NCI-H146 treated with DMSO at 0.1 percent for 48 hours (cell line): ENCODE measurements around the gene NSD1.

Experiments
- DNase-seq: peaks from one replicate; lab custom pipeline; 2025; ENCODE audit not compliant: unreplicated experiment; lab: John Stamatoyannopoulos, UW

The NSD1 gene

GRCh38 chr5:177096162-177097015 lies 37.2 kb upstream of the NSD1 start:
- no peak for DNase-seq

GRCh38 chr5:177097016-177097985 lies 36.3 kb upstream of the NSD1 start:
- DNase-seq = no peak

DNA sequence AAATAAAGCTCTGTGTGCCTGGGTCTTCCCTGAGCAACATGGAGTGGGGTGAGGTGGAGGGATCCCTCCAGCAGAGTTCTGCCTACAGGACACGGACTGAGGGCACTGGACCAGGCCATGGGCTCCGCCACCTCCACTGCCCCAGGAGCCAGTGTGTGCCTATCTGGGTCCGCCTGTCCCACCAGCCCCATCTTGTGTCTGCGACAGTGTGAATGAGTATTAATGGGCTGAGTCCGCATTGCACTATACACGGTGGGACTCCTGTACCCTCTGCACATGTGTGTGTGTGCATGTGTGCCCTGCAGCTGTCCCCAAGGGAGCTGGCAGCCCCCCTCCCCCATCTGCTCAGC lies 35.5 kb upstream of the NSD1 start:
- no peak for DNase-seq

GRCh38 chr5:177098470-177099141 lies 35.0 kb upstream of the NSD1 start:
- no peak for DNase-seq

GRCh38 chr5:177099422-177100093 lies 34.0 kb upstream of the NSD1 start:
- peak; percentile 4 for DNase-seq

DNA sequence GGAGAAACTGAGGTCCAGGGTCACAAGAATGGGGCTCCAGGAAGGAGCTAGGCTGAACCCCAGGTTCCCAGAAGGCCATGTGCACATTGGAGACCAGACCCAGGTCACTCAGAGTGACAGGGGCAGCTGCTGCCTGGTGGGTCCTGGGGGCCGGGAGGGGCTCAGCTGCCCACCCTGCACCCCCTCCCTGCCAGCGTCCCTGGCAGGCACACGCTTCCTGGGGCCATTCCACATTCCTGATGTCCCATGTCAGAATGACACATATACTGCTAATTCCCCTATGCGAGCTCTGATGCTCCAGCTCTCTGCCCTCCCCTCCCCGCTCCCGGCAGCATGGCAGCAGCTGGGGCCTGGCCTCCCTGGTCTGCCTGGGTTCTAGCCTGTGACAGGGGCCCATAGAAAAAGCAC lies 32.9 kb upstream of the NSD1 start:
- DNase-seq = no peak

DNA sequence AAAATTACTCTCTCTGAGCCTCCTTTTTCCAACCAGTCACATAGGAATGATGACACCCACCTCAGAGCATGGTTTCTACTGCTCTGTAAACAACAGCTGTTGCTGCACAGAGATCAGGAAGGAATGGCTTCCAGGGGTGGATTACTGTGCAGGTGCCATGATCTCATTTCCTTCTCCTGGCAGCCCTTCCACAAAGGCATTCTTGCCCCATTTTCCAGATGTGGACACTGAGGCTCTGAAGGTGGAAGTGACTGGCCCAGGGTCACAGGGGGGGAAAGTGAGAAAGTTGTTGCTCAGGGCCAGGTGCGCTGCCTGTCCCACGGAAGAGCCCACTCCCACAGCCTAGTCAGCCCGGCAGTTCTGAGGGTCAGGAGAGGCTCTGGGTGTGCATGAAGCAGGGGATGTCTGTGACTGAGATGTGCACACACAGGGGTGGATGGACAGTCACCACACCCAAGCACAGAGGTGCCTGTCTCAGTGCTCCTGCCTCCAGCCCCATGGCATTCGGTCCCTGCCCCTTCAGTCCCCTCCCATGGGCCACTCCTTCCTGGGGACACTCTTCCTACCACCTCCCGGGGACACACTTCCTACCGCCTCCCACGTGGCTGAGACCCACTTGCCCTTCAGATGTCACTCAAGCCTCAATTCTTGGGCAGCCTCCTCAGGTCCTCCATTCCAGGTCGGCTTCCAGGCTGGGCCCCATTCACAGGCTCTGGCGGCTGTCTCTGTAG lies 29.9 kb upstream of the NSD1 start:
- DNase-seq = no peak

GRCh38 chr5:177105691-177106476 lies 27.7 kb upstream of the NSD1 start:
- DNase-seq = no peak

DNA sequence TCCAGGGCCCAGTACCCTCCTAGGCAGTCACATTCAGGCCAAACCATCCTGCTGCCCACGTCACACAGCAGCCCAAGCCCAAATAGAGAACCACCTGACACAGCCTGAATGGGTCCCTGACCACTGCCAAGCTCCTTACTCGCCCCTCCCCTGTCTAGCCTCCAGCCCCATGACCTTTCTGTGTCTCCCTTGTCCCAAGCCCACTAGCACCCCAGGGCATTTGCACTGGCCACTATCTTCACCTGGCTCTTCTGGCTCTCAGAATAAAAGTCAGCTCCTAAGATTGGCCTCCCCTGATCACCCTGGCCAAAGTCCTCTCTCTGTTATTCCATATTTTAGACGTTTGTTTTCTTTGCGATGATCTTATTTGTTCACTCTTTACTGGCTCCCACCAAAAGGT lies 26.4 kb upstream of the NSD1 start:
- no peak for DNase-seq

GRCh38 chr5:177109810-177110209 lies 23.8 kb upstream of the NSD1 start:
- DNase-seq = no peak

DNA sequence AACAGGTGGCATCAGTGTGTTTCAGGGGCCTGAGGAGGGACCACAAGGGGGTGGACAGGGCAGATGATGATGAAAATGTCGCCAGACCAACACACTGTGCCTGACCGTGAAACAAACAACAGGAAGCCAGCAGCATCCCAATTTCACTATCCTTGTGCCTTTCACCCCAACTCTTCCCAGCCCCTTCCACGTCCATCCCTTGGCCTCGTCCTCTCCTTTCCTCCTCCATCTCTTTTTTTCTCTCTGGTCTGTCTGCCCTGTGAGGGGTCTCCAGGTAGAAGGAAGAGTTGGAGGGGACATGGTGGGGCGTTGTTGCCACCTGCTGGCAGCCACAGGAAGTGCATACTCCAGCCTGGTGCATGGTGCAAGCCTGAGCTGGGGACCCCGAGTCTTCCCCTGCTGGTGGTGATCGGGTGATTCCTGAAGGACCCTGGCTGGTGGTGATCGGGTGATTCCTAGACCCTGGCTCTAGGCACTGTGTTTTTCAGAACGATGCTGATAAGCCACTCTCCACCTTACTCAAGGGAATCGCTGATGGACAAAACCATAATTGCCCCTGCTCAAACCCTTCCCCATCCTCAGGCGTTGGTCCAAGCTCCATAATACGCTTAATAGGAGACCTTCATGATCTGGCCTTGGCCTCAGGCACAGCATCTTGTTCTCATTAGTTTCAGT lies 21.7 kb upstream of the NSD1 start:
- DNase-seq = peak; percentile 4

- no peak for DNase-seq
These were observed 20.9 kb upstream of the NSD1 start for GRCh38 chr5:177112589-177113220.

DNA sequence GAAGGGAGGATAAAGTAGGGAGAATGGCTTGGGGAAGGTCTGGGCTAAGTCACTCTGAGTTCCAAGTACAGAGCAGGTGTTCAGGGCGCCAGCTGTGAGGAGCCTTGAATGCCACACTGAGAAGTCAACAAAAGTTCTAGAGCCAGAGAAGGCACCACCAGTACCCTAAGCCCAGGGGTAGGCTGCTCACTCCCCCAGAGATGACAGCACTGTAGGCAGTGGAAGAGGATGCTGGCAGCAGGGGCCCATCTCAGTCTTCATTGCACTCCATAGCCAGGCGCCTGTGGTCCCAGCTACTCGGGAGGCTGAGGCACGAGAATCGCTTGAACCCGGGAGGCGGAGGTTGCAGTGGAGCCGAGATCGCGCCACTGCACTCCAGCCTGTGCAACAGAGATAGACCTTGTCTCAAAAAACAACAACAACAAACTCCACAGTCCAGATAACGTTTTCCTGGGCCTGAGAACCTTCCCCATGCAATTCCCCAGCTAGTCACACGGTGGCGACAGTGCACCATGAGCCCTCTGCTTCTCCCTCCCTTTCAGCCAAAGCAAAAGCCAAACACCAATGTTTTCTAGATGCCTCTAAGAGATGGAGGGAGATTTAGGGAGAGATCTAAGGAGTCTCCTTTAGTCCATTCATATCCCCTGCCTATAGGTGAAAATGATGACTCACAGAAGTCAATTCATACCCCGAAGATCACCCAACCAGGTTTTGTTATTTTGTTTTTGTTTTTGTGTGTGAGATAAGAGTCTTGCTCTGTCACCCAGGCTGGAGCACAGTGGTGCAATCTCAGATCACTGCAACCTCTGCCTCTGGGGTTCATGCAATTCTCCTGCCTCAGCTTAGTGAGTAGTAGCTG lies 19.8 kb upstream of the NSD1 start:
- DNase-seq = peak; percentile 17

GRCh38 chr5:177116631-177117373 lies 16.8 kb upstream of the NSD1 start:
- DNase-seq = no peak

GRCh38 chr5:177117441-177118045 lies 16.0 kb upstream of the NSD1 start:
- DNase-seq = no peak

GRCh38 chr5:177122566-177122965 lies 11.0 kb upstream of the NSD1 start:
- no peak for DNase-seq
